ENCODE results near the gene KCNH4.

The KCNH4 gene

DNA sequence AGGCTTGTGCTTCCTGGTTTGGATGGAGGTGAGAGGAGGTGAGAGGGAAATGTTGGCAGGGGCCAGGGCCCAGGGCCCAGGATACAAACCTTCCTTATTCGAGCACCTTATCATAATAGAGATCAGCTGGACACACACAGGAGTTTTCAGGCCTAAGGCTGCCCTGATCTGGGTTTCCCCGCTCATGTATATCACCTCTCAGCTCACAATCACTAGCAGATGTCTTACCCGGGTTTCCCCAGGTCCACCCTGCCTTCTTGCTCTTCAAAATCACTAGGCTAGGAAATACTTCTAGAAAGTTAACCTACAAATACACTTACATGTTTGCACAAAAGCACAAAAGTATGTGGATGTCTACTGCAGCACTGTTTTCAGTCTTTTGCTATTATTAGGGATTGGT lies 54.1 kb downstream of the KCNH4 start:
- no peak overlapping the region for H3K4me3 ChIP-seq (ENCODE audit: low read length)
- TF ChIP-seq CTCF (IDR thresholded peaks at IDR 0.05; ENCODE audit: insufficient read depth, low read depth, low read length, missing control alignments): no peak
- DNase-seq (ENCODE audit: low read depth): no peak

DNA sequence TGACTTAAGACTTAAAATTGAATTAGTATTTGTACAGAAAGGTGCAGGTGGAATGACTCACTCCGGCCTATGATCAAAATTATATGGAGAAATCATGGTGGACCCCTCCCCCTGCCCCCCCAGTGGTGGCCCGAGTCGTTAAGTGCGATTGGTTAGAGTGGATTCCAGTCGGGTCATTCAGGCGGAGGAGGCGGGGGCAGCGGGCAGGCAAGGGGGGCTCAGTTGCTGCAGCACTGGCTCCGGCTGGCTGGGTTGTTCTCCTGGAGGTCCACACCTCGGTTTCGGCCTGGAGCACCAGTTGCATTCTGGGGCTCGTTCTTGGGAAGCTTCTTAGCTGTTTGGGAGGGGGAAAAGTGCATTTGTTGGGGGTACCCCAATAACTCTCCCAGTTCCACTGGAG lies 55.4 kb downstream of the KCNH4 start:
- TF ChIP-seq CTCF (IDR thresholded peaks at IDR 0.05; ENCODE audit: insufficient read depth, low read depth, low read length, missing control alignments): no peak
- no peak for DNase-seq (ENCODE audit: low read depth)
- no peak overlapping the region for H3K4me3 ChIP-seq (ENCODE audit: low read length)

GRCh38 chr17:42124256-42124655 lies 56.7 kb downstream of the KCNH4 start:
- DNase-seq (ENCODE audit: low read depth): no peak
- no peak overlapping the region for H3K4me3 ChIP-seq (ENCODE audit: low read length)
- peak; percentile 23 for TF ChIP-seq CTCF (IDR thresholded peaks at IDR 0.05; ENCODE audit: insufficient read depth, low read depth, low read length, missing control alignments)

DNA sequence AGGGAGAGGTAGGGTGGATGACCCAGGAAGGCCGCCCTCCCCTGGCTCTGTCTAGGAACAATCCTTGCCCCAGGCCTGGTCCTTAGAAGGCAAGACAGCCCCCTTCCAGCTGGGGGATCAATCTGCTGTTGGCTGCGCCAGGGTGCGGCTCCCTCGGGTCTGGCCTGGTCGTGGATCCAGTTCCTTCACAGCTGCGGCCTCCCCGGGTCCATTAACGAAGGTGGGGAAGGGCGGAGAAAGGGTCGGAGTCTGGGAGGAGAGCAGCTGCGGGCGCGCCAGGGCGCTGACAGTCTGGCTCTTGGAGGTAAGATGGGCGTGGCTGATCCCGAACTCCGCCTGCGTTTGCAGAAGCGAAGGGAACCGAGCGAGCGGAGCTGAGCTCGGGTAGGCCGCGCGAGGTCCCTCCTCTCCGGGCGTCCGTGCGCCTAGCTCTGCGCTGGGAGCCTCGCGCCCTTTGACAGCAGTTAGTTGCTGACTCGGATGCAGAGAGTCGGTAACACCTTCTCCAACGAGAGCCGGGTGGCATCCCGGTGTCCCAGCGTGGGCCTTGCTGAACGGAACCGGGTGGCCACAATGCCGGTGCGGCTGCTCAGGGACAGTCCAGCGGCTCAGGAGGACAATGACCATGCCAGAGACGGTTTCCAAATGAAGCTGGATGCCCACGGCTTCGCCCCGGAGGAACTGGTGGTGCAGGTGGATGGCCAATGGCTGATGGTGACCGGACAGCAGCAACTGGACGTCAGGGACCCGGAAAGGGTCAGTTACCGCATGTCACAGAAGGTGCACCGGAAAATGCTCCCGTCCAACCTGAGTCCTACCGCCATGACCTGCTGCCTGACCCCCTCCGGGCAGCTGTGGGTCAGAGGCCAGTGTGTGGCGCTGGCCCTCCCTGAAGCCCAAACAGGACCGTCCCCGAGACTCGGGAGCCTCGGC lies 58.3 kb downstream of the KCNH4 start, which contains the start of gene HSPB9:
TSS of gene HSPB9 (plus strand) at position 434 of the 933 bp plus-strand sequence. CDS start at position 481, 47 bp downstream.
- H3K4me3 ChIP-seq (ENCODE audit: low read length): no peak within 1 kb of the TSS
- DNase-seq (ENCODE audit: low read depth): peak; percentile 81

DNA sequence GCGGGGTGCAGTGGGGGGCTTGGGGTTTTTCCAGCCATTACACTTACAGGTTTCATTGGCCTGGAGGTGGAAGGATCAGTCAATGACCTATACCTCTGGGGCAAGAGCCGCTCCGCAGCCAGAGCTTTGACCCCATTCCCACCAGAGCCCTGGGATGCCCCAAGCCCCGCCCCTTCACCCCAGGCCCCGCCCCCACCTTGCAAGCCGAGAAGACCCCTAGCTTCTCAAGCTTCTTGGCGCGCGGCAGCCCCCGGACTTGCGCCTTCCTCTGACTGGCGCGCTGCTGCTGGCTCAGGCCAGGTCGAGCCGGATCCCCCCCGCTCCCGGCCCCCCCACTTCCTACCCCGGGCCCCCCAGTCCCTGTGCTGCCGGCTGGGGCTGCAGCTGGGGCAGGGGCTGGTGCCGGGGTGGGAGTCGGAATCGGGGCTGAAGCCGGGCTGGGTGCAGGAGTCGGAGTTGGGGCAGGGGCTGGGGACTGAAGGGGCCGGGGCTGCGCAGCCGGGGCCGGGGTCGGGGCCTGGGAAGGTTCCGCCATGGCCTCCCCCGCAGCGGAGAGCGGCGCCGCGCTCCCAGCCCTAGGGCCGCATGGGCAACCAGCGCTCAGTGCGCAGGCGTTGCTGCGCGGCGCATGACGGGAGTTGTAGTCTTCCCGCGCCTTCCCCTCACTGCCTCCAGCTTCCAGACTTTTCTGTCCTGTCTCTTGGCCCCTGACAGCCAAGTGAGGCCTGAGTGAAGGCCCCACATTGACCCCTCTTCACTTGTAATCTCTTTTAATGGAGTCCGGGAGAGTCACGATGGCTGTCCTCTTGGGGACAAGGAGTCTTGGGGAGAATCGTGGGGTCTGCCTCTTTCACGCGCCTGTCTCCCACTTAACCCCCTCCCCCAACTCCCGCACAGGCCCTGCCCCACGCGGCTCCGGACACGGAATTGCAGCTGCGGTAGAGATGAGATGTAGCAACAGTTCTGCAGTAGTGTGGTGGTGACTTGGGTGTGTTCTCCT lies 59.9 kb downstream of the KCNH4 start, which contains the start of gene KAT2A:
TSS of gene KAT2A (minus strand) at position 598 of the 1,000 bp plus-strand sequence. CDS start at position 535, 63 bp downstream.
- peak within 1 kb of the TSS; percentile 57 for H3K4me3 ChIP-seq (ENCODE audit: low read length)
- peak; percentile 84 for DNase-seq (ENCODE audit: low read depth)
- no peak for TF ChIP-seq CTCF (IDR thresholded peaks at IDR 0.05; ENCODE audit: insufficient read depth, low read depth, low read length, missing control alignments)

More for the DNA sequence above, 58.3 kb downstream of the KCNH4 start, which contains the start of gene HSPB9:
- TF ChIP-seq CTCF (IDR thresholded peaks at IDR 0.05; ENCODE audit: insufficient read depth, low read depth, low read length, missing control alignments): no peak

GRCh38 chr17:42120161-42120769 lies 60.7 kb downstream of the KCNH4 start:
- peak overlapping the region; percentile 57 for H3K4me3 ChIP-seq (ENCODE audit: low read length)
- TF ChIP-seq CTCF (IDR thresholded peaks at IDR 0.05; ENCODE audit: insufficient read depth, low read depth, low read length, missing control alignments): no peak
- DNase-seq (ENCODE audit: low read depth): no peak
